ENCODE measurements around the gene SLC6A11.

Gene SLC6A11

GRCh38 chr3:10985181-10985580, 169.2 kb downstream of the SLC6A11 start:
- no peak for DNase-seq

GRCh38 chr3:10986592-10986991, 170.6 kb downstream of the SLC6A11 start:
- no peak for DNase-seq

GRCh38 chr3:10988001-10988665, 172.1 kb downstream of the SLC6A11 start:
- DNase-seq, result no peak

- DNase-seq, result no peak
These were observed 173.0 kb downstream of the SLC6A11 start for GRCh38 chr3:10988991-10989484.
